Measurements from ENCODE around the gene SLC25A21.
"Not testable (repeated sequence)": the region's sequence is repeated elsewhere in the genome, so short reads cannot be mapped to it uniquely, and the experiment has no call there.

The SLC25A21 gene

DNA sequence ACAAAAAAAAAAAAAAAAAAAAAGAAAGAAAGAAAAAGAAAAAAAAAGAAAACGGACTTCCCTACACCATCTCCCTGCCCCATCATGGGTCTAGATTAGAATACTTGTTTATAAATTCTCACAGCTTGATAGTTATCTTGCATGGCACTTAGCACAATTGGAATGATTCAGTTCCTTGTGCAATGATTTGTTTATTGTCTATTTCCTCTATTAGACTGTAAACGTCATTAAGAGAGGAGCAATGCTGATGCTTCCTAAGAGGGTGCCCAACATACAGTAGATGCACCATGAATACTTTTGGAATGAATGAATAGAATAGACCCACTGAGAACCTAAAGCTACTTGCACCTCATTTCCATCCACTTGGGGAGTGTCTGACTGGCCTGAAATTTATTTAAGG is 469.9 kb downstream of the SLC25A21 start:
- DNase-seq (ENCODE audit: low spot score): no peak

- DNase-seq (ENCODE audit: low spot score): no peak
Measured at GRCh38 chr14:36701132-36701531, 471.3 kb downstream of the SLC25A21 start.

DNA sequence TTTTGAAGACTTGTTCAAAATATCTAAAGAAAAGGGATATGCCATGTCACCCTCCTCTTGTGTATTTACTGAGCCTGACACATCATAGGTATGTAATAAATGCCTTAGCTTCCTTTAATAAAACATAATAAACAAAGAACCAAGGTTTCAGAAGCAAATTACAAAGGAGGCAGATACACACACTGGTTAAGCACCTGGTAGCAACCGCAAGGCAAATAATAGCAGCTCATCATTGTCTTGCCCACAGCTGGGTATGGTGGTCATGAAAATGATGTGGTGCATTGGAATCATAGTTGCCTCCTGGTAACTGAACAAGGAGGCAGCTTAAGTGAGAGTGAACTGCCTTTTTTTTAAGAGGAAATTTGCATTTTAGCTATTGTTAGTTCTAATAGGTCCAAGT is 471.8 kb downstream of the SLC25A21 start:
- DNase-seq (ENCODE audit: low spot score): no peak

GRCh38 chr14:36699420-36699819 is 473.0 kb downstream of the SLC25A21 start:
- not testable (repeated sequence) for DNase-seq (ENCODE audit: low spot score)

- DNase-seq (ENCODE audit: low spot score): no peak
Measured at GRCh38 chr14:36690311-36691040, 481.9 kb downstream of the SLC25A21 start.

GRCh38 chr14:36684946-36685345 is 487.5 kb downstream of the SLC25A21 start:
- DNase-seq (ENCODE audit: low spot score): no peak

- DNase-seq (ENCODE audit: low spot score): no peak
Measured at GRCh38 chr14:36683083-36683724, 489.2 kb downstream of the SLC25A21 start.

DNA sequence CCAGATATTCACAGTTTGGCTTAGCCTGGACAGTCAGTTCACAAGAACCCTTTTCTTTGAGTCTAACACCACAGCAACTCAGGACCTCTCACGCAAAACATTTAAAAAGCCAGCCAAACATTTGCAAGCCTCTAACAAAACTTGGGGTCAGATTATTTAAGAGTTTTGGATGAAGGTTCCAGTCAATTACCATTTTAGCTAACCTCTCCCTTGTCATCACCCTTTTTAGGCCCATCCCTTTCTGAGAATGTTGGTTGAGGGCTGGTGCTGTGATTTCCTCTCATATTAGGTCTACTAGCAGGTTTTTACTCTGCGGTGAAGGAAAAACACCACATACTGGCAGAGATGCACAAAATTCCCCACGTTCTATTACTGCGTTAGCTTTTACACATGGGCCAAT is 490.1 kb downstream of the SLC25A21 start:
- DNase-seq (ENCODE audit: low spot score): no peak

GRCh38 chr14:36676236-36676635 is 496.2 kb downstream of the SLC25A21 start:
- no peak for DNase-seq (ENCODE audit: low spot score)

GRCh38 chr14:36675581-36675980 is 496.8 kb downstream of the SLC25A21 start:
- DNase-seq (ENCODE audit: low spot score): no peak

DNA sequence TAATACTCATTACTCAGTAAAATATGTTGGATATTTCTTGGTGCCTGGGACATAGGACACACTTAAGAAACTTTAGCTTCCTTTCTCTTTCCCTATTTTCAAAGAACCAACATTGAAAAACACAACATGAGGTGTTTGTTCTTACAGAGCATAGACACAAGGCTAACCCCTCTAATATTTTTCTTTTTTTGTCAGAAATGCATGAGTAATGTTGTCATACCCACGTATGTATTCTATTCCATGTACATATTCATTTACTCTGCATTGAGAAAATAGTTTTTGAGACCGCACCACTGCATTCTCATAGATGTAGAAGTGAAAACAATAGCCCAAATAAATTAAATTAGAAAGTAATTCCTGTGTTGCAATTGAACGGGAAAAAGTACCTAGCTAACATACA is 497.7 kb downstream of the SLC25A21 start:
- DNase-seq (ENCODE audit: low spot score): no peak

DNA sequence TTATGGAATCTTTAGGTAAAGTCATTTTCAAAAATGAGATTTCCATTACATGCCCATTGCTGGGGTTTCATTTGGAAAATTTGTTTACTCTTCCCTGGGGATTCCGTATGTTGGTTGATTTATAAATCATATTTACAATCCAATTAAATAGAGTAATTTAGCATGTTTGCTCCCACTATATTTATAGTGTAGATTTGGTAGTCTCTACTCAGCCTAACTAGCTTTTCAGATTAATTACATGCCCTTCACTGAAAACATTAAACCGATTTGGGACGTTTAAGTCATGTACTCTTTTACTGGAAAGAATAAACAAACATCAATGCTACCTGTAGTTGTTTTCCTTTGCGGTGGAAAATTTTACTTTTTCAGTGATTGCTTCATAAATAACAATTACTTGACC is 500.3 kb downstream of the SLC25A21 start:
- no peak for DNase-seq (ENCODE audit: low spot score)

DNA sequence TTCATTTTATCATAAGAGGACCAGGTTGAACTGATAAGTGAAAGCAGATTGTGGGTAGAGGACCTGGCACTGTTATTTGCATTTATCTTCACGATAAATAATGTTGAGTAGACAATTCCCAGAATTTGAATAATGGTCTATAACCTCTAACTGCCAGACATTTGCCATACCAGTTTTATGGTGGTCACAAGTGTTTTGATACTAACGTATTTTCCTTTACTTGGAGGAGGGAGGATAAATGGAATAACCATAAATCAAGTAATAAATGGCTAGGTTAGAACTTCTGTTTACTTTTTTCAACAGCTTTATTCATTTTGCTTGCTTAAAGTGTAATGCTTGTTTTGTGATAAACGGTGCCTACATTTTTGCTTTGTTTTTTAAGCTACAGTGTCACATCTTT is 501.3 kb downstream of the SLC25A21 start:
- no peak for DNase-seq (ENCODE audit: low spot score)

GRCh38 chr14:36667679-36668078 is 504.7 kb downstream of the SLC25A21 start:
- no peak for DNase-seq (ENCODE audit: low spot score)

- no peak for DNase-seq (ENCODE audit: low spot score)
Measured at GRCh38 chr14:36666416-36667206, 505.8 kb downstream of the SLC25A21 start.

DNA sequence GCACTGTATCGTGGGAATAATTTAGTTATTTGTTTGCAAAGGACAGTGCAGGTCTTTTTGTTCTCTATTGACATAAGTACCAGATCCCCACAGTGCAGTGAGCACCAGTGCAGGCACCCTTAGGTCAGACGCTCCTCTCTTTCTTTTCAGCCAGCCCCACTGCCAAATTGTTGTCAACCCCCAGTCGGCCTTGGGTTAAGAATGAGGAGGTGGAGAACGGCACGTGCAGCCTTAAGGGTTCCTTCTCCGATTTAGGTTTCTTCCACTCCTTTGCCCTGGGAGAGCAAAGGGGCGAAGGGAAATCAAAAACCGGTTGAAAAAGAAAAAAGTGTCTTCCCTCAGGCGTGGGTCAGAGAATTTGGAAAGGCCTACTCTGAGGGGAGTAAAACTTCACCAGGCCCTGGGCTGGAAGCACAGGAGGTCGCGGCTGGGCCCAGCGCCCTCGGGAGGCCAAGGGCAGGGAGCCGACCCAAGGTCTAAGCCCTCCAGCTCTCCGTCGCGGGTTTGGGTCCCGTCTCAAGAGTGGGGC is 506.5 kb downstream of the SLC25A21 start:
- DNase-seq (ENCODE audit: low spot score): no peak

- no peak for DNase-seq (ENCODE audit: low spot score)
Measured at GRCh38 chr14:36664322-36665193, 507.8 kb downstream of the SLC25A21 start.

DNA sequence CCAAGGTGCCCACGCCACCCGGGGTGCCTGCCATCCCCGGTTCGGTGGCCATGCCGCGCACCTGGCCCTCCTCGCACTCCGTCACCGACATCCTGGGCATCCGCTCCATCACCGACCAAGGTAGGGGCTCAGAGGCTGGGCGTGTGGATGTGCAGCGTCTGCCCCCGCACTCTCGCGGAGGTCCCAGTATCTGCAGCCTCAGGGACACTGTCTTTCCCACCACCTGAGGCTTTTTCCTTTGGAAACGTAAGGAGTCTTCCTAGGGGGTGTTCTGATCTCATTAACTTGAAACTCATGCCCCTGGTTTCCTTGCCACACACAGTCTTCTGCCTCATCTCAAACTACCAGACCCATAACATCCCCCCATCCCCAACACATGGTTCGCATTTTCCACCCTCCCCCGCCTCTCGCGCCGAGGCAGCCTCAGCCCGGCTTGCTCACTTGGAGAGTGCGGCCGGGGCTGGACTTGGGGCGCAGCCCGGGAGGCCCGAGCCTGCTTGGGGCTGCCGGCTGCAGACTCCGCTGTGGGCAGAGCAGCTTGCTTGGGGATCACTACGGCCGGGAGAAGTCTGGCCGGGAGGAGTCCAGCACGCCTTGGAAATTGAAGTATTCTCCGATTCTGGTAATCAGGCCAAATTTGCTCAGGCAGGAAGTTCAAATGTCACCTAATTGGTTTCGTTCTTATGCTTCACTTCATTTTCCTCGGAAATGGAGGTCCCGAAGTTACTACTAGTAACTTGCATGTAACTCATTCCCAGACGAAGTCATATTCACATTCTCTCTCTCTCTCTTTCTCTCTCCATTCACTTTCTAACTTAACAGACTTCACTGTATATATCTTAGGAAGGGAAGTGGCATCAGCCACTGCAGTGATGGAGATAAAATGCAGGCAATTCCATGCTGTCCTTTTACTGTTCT is 508.7 kb downstream of the SLC25A21 start:
- peak; percentile 81 for DNase-seq (ENCODE audit: low spot score)

DNA sequence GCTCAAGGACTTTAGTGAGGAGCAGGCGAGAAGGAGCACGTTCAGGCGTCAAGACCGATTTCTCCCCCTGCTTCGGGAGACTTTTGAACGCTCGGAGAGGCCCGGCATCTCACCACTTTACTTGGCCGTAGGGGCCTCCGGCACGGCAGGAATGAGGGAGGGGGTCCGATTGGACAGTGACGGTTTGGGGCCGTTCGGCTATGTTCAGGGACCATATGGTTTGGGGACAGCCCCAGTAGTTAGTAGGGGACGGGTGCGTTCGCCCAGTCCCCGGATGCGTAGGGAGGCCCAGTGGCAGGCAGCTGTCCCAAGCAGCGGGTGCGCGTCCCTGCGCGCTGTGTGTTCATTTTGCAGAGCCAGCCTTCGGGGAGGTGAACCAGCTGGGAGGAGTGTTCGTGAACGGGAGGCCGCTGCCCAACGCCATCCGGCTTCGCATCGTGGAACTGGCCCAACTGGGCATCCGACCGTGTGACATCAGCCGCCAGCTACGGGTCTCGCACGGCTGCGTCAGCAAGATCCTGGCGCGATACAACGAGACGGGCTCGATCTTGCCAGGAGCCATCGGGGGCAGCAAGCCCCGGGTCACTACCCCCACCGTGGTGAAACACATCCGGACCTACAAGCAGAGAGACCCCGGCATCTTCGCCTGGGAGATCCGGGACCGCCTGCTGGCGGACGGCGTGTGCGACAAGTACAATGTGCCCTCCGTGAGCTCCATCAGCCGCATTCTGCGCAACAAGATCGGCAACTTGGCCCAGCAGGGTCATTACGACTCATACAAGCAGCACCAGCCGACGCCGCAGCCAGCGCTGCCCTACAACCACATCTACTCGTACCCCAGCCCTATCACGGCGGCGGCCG is 509.6 kb downstream of the SLC25A21 start:
- no peak for DNase-seq (ENCODE audit: low spot score)

DNA sequence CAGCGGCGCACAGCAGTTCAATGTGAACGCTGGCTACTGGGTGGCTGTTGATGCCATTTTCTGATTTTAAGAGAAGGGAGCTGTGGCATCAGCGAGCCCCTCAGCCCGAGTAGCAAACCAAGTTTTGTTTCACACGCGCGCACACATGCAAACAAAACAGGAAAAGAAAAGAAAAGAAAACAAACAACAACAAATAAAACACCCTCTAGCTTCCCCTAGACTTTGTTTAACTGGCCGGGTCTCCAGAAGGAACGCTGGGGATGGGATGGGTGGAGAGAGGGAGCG is 510.2 kb downstream of the SLC25A21 start:
- DNase-seq (ENCODE audit: low spot score): no peak
